ENCODE results near the gene BBS1.

DNA sequence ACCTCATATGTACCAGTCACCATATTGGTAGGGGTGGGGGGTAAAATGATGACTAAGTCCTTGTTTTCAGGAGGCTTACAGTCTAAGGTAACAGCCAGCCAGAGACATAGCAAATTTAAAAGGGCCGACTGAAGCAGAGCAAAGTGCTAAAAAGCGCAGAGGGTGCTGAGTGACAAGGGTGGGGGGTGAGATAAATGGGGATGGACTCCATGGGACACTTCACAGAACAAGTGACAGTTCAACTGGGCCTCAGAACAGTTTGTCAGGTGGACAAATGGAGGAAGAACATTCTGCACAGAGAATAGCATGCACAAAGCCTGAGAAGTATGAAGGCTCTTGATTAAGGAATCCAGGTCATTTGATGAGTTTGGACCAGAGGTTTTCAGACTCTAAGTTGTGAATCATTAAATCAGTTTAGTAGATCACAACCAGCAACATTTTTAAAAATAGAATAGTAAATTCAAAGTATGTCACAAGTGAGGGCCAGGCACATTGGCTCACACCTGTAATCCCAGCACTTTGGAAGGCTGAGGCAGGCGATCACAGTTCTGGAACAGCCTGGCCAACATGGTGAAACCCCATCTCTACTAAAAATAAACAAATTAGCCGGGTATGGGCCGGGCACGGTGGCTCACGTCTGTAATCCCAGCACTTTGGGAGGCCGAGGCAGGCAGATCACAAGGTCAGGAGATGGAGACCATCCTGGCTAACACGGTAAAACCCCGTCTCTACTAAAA, 14.0 kb downstream of the BBS1 start:
- no peak for TF ChIP-seq EGR1 (IDR thresholded peaks at IDR 0.05)
- TF ChIP-seq CEBPB (IDR thresholded peaks at IDR 0.05) = no peak
- no peak for TF ChIP-seq RAD21 (IDR thresholded peaks at IDR 0.05; ENCODE audit: low read depth)
- no peak for TF ChIP-seq EP300 (IDR thresholded peaks at IDR 0.05; ENCODE audit: borderline replicate concordance)
- TF ChIP-seq CREB1 (IDR thresholded peaks at IDR 0.05; ENCODE audit: low read depth) = no peak
- TF ChIP-seq TAF1 (IDR thresholded peaks at IDR 0.05; ENCODE audit: low read depth) = no peak
- TF ChIP-seq MAX (IDR thresholded peaks at IDR 0.05) = no peak
- TF ChIP-seq, protein P1, sequence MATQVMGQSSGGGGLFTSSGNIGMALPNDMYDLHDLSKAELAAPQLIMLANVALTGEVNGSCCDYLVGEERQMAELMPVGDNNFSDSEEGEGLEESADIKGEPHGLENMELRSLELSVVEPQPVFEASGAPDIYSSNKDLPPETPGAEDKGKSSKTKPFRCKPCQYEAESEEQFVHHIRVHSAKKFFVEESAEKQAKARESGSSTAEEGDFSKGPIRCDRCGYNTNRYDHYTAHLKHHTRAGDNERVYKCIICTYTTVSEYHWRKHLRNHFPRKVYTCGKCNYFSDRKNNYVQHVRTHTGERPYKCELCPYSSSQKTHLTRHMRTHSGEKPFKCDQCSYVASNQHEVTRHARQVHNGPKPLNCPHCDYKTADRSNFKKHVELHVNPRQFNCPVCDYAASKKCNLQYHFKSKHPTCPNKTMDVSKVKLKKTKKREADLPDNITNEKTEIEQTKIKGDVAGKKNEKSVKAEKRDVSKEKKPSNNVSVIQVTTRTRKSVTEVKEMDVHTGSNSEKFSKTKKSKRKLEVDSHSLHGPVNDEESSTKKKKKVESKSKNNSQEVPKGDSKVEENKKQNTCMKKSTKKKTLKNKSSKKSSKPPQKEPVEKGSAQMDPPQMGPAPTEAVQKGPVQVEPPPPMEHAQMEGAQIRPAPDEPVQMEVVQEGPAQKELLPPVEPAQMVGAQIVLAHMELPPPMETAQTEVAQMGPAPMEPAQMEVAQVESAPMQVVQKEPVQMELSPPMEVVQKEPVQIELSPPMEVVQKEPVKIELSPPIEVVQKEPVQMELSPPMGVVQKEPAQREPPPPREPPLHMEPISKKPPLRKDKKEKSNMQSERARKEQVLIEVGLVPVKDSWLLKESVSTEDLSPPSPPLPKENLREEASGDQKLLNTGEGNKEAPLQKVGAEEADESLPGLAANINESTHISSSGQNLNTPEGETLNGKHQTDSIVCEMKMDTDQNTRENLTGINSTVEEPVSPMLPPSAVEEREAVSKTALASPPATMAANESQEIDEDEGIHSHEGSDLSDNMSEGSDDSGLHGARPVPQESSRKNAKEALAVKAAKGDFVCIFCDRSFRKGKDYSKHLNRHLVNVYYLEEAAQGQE (IDR thresholded peaks at IDR 0.05; ENCODE audit: low read depth) = no peak
- TF ChIP-seq TEAD4 (IDR thresholded peaks at IDR 0.05) = no peak
- no peak for TF ChIP-seq FOXM1 (IDR thresholded peaks at IDR 0.05; ENCODE audit: borderline replicate concordance, low read depth)
- TF ChIP-seq TCF12 (IDR thresholded peaks at IDR 0.05; ENCODE audit: low read depth) = no peak
- TF ChIP-seq, protein P2, sequence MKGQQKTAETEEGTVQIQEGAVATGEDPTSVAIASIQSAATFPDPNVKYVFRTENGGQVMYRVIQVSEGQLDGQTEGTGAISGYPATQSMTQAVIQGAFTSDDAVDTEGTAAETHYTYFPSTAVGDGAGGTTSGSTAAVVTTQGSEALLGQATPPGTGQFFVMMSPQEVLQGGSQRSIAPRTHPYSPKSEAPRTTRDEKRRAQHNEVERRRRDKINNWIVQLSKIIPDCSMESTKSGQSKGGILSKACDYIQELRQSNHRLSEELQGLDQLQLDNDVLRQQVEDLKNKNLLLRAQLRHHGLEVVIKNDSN (IDR thresholded peaks at IDR 0.05) = no peak
- TF ChIP-seq NFIC (IDR thresholded peaks at IDR 0.05) = no peak
- no peak for TF ChIP-seq ZBTB7A (IDR thresholded peaks at IDR 0.05; ENCODE audit: low read depth)

All from Ishikawa (cell line).